CD4-positive, alpha-beta T cell treated with Interleukin-4 for 4 hours (primary cell): Measurements from ENCODE around the gene KREMEN1.
"Not testable (repeated sequence)": the region's sequence is repeated elsewhere in the genome, so short reads cannot be mapped to it uniquely, and the experiment has no call there.

Source experiments
- DNase-seq: peaks from one replicate; pipeline ENCODE4 v3.0.0-alpha.2; 2020

Gene KREMEN1, protein sequence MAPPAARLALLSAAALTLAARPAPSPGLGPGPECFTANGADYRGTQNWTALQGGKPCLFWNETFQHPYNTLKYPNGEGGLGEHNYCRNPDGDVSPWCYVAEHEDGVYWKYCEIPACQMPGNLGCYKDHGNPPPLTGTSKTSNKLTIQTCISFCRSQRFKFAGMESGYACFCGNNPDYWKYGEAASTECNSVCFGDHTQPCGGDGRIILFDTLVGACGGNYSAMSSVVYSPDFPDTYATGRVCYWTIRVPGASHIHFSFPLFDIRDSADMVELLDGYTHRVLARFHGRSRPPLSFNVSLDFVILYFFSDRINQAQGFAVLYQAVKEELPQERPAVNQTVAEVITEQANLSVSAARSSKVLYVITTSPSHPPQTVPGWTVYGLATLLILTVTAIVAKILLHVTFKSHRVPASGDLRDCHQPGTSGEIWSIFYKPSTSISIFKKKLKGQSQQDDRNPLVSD

GRCh38 chr22:29072979-29073617, at the start of gene KREMEN1:
Gene KREMEN1, plus strand, starts transcription at chr22:29073035. Its CDS starts 96 bp downstream, at chr22:29073131.
- DNase-seq, result no peak

DNA sequence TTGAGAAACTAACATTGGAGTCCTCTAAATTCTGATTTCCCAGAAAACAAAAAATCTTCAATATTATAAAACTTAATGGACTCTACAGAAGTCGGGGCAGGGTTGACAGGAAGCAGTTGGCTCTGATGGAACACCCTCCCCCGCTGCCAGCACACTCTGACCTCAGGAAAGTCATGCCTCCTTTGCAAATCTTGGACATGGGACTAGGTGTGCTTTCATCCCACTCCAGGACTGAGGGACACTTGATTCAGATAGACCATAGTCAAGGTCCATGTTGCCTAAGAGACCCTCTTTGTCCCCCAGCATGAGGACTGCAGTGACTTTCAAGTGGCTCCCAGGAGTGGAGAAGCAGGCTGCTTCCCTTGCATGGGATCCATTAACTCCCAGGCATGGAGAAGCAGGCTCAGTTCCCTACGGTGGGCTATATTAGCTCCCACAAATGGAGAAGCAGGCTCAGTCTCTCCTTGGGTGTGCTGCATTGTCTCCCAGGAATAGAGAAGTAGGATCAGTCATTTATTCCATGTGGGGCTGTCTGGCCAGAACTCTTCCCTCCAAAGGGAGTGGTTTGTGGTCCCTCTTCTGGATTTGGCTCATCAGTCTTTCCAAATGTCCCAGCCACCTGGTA, 49.6 kb upstream of the KREMEN1 start:
- DNase-seq, result no peak

DNA sequence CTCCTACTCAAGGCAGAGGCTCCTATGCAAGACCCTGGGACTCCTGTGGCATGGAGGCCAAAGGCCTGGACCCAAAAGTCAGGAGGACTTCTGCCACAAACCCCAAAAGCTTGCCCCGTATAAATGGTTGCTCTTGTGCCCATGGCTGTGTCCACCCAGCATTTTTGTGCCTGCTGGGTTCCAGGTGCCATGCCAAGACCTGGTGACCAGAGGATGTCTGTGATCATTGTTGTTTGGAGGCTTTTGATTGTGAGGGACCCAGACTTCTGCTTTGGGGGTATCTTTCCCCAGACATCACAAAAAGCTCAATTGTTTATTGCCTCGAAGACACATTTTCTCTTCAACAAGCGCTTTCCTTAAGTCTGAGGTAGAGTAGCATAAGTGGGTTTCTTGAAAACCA, 46.3 kb upstream of the KREMEN1 start:
- DNase-seq, result no peak

GRCh38 chr22:29028468-29028867, 44.4 kb upstream of the KREMEN1 start:
- DNase-seq, result no peak

- DNase-seq, result no peak
Measured at GRCh38 chr22:29029202-29030000, 43.4 kb upstream of the KREMEN1 start.

DNA sequence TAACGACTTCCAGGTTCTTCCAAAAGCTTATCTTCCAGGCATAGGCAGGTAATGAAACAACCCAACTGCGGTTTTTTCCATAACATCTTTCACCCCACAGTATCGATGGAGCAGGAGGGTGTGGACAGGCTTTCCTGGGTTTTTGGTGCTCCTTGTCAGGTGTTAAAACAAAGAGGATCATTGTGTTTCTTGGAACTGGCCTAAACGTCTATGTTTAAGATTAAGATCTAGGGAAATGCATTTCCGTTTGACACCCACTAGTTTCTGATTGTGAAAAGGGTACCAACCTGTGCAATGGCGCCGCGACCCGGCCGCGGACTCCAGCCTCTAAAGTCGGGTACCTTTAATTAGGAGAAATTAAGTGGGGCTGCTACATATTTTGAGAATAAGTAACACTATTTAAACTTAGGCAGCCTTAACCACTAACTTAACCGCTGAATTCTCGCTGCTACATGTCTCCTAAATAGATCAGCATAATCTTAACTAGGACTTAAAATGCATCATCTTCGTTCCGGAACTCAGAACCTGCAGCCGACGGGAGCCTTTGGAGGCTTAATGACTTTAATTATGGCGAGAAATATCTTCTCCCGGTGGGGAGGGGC, 42.7 kb upstream of the KREMEN1 start:
- DNase-seq, result no peak

DNA sequence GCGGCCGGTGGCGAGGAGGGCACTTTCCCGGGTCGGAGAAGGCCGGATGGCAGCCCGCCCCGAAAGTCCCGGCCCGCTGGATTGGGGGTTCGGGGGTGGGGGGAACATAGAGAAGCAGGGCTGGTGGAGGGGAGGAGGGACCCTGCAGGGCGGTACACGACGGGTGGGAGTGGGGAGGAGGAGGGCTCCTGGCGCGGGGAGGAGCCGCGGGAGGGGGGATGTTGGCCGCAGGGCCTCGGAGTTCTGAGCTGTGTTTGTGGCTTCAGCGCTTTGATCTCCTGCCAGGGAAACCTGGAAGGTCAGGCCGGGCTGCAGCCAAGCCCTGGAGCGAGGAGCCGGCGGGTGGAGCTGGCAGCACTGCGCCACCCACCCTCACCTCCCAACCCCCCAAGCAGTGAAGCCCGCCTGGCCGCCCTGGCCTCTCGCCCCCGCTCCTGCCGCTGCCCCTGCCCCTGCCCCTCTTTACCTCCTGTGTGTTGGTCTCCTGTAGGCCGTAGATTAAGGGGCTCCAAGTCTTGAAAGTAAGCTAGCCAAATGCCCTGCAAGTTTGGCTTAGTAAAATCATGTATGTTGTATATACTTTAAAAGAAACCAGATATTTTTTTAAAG, 42.1 kb upstream of the KREMEN1 start:
- no peak for DNase-seq

DNA sequence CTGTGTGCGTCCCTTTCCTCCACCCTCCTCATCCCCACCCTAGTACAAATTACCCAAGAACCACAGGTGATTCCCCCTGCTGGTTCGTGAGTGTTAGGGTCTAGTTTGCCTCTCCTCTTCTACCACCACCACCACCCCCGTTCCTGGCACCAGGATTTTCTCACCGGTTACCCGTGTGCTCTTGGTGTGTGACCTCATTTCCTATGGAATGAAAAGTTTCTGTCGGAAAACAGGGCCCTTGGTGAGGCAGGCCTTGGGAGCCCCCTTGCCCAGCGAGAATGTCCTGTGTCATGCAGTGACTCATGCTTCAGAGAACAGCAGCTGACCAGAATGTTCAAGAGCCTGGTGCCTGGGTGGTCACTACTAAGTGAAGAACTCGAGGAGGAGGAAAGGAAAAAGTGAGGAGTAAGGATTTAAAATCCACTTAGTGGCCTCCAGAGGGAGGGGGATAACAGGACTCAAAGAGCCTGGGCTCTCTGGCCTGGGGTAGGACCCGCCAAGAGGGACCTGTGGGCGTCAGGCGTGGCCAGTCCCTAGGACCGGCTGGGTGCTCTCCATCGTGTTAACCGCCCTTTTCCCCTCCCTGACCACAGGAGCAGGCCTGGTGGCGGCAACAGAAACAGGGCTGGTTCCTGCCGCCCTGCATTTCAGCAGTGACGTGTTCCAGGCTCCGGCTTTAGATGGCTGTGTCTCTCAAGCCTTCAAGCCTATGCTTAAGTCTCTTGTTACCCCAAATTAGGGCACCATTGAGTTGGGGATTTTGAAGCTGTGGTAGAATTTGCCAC, 41.4 kb upstream of the KREMEN1 start:
- no peak for DNase-seq

DNA sequence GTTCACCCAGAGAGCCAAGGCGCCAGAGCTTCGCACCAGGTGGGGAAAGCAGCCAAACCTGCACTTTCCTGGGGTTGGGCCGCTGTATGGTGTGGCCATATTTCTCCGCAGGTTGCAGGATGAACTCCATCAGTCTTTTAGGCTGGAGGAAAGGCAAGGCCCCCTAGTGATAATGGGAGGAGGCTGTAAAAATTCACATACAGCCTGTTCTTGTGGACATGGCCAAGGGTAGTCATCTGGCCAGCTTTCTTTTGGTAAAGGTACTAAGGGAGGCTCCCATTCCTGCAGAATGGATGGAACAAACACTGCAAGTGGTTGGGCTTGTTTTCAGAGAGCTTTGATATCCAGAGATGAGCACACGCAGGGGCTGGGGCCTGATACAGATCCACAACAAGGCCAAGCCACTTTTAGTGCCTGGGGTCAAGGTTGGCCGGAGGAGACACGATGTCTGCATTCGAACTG, 40.8 kb upstream of the KREMEN1 start:
- no peak for DNase-seq

GRCh38 chr22:29032584-29032983, 40.3 kb upstream of the KREMEN1 start:
- DNase-seq, result no peak

- DNase-seq, result no peak
Measured at GRCh38 chr22:29037340-29037932, 35.4 kb upstream of the KREMEN1 start.

- no peak for DNase-seq
Measured at GRCh38 chr22:29039148-29039547, 33.7 kb upstream of the KREMEN1 start.

GRCh38 chr22:29039684-29040083, 33.2 kb upstream of the KREMEN1 start:
- DNase-seq, result not testable (repeated sequence)

- peak; percentile 68 for DNase-seq
Measured at GRCh38 chr22:29040385-29041275, 32.2 kb upstream of the KREMEN1 start.

GRCh38 chr22:29041408-29041807, 31.4 kb upstream of the KREMEN1 start:
- DNase-seq, result no peak

DNA sequence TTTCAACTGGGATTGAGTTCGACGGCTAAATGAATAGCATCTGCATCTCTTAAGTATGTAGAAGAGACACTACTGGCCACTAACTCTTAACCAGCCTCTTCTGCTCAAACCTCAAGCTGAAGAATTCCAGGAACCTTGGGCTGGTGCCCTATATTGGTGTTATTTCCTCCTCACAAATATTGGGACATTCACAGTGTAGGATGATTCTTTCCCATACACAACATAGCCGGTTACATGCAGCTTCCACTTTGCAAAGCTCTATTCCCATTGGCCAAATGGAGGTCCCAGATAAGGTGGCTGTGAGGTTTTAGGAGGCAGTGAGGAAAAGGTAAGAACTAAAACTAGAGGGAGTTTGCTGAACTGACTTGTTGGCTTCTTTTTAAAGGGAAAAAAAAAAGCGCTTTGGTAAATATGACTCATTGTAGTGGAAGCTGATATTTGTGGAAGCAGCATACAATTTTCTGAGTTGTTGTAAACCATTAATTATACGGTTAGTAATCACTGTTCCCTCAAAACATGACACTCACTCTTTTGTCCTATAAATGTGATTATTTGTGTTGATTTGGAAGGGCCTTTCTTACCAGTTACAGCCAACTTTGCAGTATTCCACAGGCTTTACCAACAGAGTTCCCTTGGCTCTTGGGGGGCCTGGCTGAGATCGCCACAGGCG, 28.8 kb upstream of the KREMEN1 start:
- no peak for DNase-seq

- DNase-seq, result no peak
Measured at GRCh38 chr22:29044657-29045176, 28.1 kb upstream of the KREMEN1 start.

DNA sequence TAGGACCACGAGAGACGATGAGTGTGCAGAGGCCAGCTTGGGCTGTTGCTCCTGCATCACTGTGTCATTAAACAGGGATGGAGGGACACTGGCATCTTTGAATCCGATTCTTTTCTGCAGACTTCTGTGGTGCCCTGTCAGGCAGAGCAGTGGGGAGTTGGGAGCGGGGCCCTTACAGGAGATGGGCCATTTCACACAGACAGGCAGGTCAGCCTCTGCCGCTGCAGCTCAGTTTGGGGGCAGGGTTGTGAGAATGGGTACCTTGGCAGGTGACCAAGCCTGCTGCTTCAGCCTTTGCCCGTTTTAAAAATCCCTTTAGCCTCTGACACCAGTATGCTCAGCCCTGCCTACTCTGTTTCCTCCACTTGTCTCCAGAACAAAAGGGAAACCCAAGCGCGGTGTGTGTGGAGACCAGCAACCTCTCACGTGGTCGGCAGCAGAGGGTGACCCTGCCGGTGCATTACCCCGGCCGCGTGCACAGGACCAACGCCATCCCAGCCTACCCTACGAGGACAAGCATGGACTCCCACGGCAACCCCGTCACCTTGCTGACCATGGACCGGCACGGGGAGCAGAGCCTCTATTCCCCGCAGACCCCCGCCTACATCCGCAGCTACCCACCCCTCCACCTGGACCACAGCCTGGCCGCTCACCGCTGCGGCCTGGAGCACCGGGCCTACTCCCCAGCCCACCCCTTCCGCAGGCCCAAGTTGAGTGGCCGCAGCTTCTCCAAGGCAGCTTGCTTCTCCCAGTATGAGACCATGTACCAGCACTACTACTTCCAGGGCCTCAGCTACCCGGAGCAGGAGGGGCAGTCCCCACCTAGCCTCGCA, 23.8 kb upstream of the KREMEN1 start:
- no peak for DNase-seq
